K562 (cell line): ENCODE measurements around the gene MEIG1. TPM values are rescaled to one million over a fixed set of nuclear protein-coding genes. Genes with fewer than 3 reads are reported as not detected.

Experiments used
- ATAC-seq: fragments of 200-7000 bp; cut with Tn5 transposase; 3 replicates; pipeline ENCODE4 v1.9.1; 2020; ENCODE audit warnings: moderate library complexity
- BruUV-seq: library from RNA; stranded (reverse); fragments of 400-500 nt; replicated peaks from 2 replicates; lab custom pipeline; 2021; lab: Mats Ljungman, UMichigan
- CTCF ChIA-PET: fragments of 300-600 bp; formaldehyde crosslinking; extraction: SDS; loops from one replicate; lab custom pipeline; 2021; ENCODE audit warnings: low intra/inter-chr PET ratio; lab: Yijun Ruan, JAX
- POLR2A ChIA-PET: fragments of 300-600, 350-650 bp; sonication (Branson Sonifier 250); formaldehyde crosslinking; extraction: SDS; loops from one replicate; lab custom pipeline; 2021; ENCODE audit warnings: antibody characterized with exemption, inconsistent platforms; lab: Yijun Ruan, JAX
- DNase-seq, 4 experiments: peaks; one replicate each; pipeline versions ENCODE4 v3.0.0 to v3.0.0-alpha.2; 2011 to 2018; ENCODE audit warnings: low spot score in 3 of 4, mixed read lengths in 3 of 4; ENCODE audit errors: extremely low read depth in 1 of 4
- FAIRE-seq: peaks from 2 replicates; lab custom pipeline; 2011; peaks lifted over from hg19 to GRCh38; lab: Jason Lieb, UNC
- H2AFZ ChIP-seq: 2 replicates; pipeline ENCODE4 v1.6.0; 2011; ENCODE audit warnings: low read depth, low read length, control low read depth, inconsistent platforms
- H3K27ac ChIP-seq: fragments of 200-600 bp; 3 replicates; pipeline ENCODE4 v1.8.0; 2011; ENCODE audit warnings: low read depth, mild to moderate bottlenecking, control low read depth, inconsistent platforms, low read length, moderate library complexity, mixed read lengths; ENCODE audit errors: extremely low read depth
- H3K27me3 ChIP-seq, 2 experiments: fragments of 300-600 bp in 1 of 2; 2 replicates in 1 of 2; 3 replicates in 1 of 2; pipeline versions ENCODE4 v1.6.0 to v1.8.0; 2011; ENCODE audit warnings: inconsistent platforms in 2 of 2, low read length in 2 of 2, mild to moderate bottlenecking in 1 of 2, mixed read lengths in 1 of 2, moderate library complexity in 1 of 2; ENCODE audit not compliant: control insufficient read depth in 2 of 2, insufficient read depth in 2 of 2
- H3K36me3 ChIP-seq: fragments of 300-600 bp; 3 replicates; pipeline ENCODE4 v1.8.0; 2011; ENCODE audit warnings: mild to moderate bottlenecking, low read length, inconsistent platforms; ENCODE audit not compliant: control insufficient read depth, insufficient read depth
- H3K4me1 ChIP-seq, 2 experiments: fragments of 200-600 bp in 1 of 2; replicated peaks in 1 of 2; 2 replicates in 1 of 2; 3 replicates in 1 of 2; pipeline versions ENCODE4 v1.5.1 to v1.8.0; 2011; ENCODE audit warnings: inconsistent platforms in 2 of 2, low read length in 2 of 2, mild to moderate bottlenecking in 1 of 2, mixed read lengths in 1 of 2, moderate library complexity in 1 of 2; ENCODE audit not compliant: control insufficient read depth in 2 of 2, insufficient read depth in 2 of 2
- H3K4me2 ChIP-seq: 2 replicates; pipeline ENCODE4 v1.6.1; 2011; ENCODE audit warnings: low read length, control low read depth, inconsistent platforms, mixed read lengths; ENCODE audit not compliant: insufficient read depth
- H3K4me3 ChIP-seq: fragments of 200-600 bp; sonication (generic), shearing (Covaris generic); 2 replicates; pipeline ENCODE4 v1.5.1; 2016; ENCODE audit warnings: control low read depth, inconsistent platforms
- H3K79me2 ChIP-seq: fragments of 200-600 bp; 3 replicates; pipeline ENCODE4 v1.8.0; 2011; ENCODE audit warnings: low read length, inconsistent platforms; ENCODE audit not compliant: control insufficient read depth, insufficient read depth
- H3K9ac ChIP-seq, 2 experiments: 2 replicates each; pipeline versions ENCODE4 v1.6.0 to v1.6.1; 2011; ENCODE audit warnings: low read depth in 2 of 2, low read length in 2 of 2, control low read depth in 1 of 2, inconsistent platforms in 1 of 2, mild to moderate bottlenecking in 1 of 2, mixed read lengths in 1 of 2; ENCODE audit not compliant: insufficient read depth in 1 of 2
- H3K9me1 ChIP-seq: one replicate; pipeline ENCODE4 v1.6.0; 2011; ENCODE audit warnings: inconsistent platforms, mild to moderate bottlenecking, low read length, moderate library complexity; ENCODE audit not compliant: control insufficient read depth, insufficient read depth
- H3K9me3 ChIP-seq: replicated peaks from 2 replicates; pipeline ENCODE4 v1.5.1; 2011; ENCODE audit warnings: low read depth, low read length, inconsistent platforms; ENCODE audit not compliant: control insufficient read depth, insufficient read depth
- H4K20me1 ChIP-seq: replicated peaks from 2 replicates; pipeline ENCODE4 v1.6.1; 2011; ENCODE audit warnings: low read length, inconsistent platforms, mixed read lengths; ENCODE audit not compliant: control insufficient read depth, insufficient read depth
- CEBPB ChIP-seq: fragments of 450-650 bp; IDR thresholded peaks from 2 replicates; pipeline ENCODE4 v1.6.1; 2016; ENCODE audit warnings: missing genetic modification characterization, missing compliant biosample characterization
- CEBPG ChIP-seq, 3 experiments: fragments of 200-800 bp in 1 of 3; sonication (Bioruptor generic) in 1 of 3; sonication (generic) in 1 of 3; formaldehyde crosslinking in 1 of 3; IDR thresholded peaks in 2 of 3; conservative IDR thresholded peaks in 1 of 3; 2 replicates each; pipeline versions ENCODE4 v1.6.1 to v1.8.0; 2016 to 2022; ENCODE audit warnings: missing compliant biosample characterization in 2 of 3, missing genetic modification characterization in 2 of 3, mild to moderate bottlenecking in 1 of 3, missing genetic modification reagents in 1 of 3
- RBM25 ChIP-seq: fragments of 200-400 bp; formaldehyde crosslinking; IDR thresholded peaks from 2 replicates; pipeline ENCODE4 v1.6.1; 2018; ENCODE audit warnings: low read length, low read depth, moderate library complexity; ENCODE audit not compliant: severe bottlenecking
- SAP30 ChIP-seq: fragments of 200-600 bp; sonication (generic); IDR thresholded peaks from 2 replicates; pipeline ENCODE4 v1.6.1; 2012; ENCODE audit warnings: borderline replicate concordance, low read depth, mild to moderate bottlenecking, moderate library complexity, low read length, control low read depth, inconsistent platforms; ENCODE audit not compliant: insufficient read depth, poor library complexity, severe bottlenecking
- ZFP30 ChIP-seq: fragments of 250-450 bp; sonication (Bioruptor Pico); IDR thresholded peaks from 2 replicates; pipeline ENCODE4 v1.8.0; 2022; ENCODE audit warnings: moderate library complexity, mild to moderate bottlenecking, inconsistent platforms, borderline replicate concordance
- ZNF232 ChIP-seq: sonication (generic); formaldehyde crosslinking; IDR thresholded peaks from 2 replicates; pipeline ENCODE4 v1.8.0; 2022; ENCODE audit warnings: mild to moderate bottlenecking, missing genetic modification reagents
- WGBS: fragments of 100-300 bp; shearing (Covaris generic); methylation state at CpG from one replicate; pipeline ENCODE4 v1.1.6; 2016; ENCODE audit warnings: low coverage, mixed read lengths; ENCODE audit not compliant: insufficient coverage; ENCODE audit errors: missing lambda C conversion rate; 5-methylcytosine and 5-hydroxymethylcytosine counted together
- in situ Hi-C: fragments of 300-500 bp; cut with MboI; formaldehyde crosslinking; loops from 4 replicates; pipeline ENCODE4 v1.15.0; 2018; ENCODE audit warnings: inconsistent platforms, mixed read lengths
- intact Hi-C: fragments of 100-400 bp; cut with micrococcal nuclease; formaldehyde crosslinking; loops from 2 replicates; pipeline ENCODE4 v1.14.2; 2022
- polyA plus RNA-seq, 8 experiments: library from polyadenylated mRNA; depleted of rRNA in 4 of 8; stranded (reverse) in 5 of 8; unstranded in 3 of 8; fragments of >200 nt; fragmentation: Nextera tagmentation in 2 of 8; fragmentation: Illumina TruSeq in 1 of 8; extraction: Ambion mirVana in 2 of 8; extraction: Trizol in 1 of 8; gene quantifications; 2 replicates each; pipeline versions ENCODE4 v1.2.1 to v1.2.3, GENCODE V29; 2011 to 2014; ENCODE audit warnings: inconsistent platforms in 1 of 8, missing spikeins in 1 of 8
- total RNA-seq, 7 experiments: library from RNA; depleted of rRNA in 6 of 7; stranded (reverse); fragments of >200 nt in 6 of 7; fragmentation: Illumina TruSeq in 2 of 7; extraction: Trizol in 2 of 7; gene quantifications; 2 replicates each; pipeline versions ENCODE4 v1.2.1 to v1.2.3, GENCODE V29; 2011 to 2021; ENCODE audit warnings: low replicate concordance in 1 of 7

The MEIG1 gene
- total and polyA plus RNA-seq, 9 of the 15 experiments (the other 6 are each of a cell fraction or from before 2014, with no cell fraction given): 0.19 to 1.7 (median 0.54) TPM; not detected in 3

DNA sequence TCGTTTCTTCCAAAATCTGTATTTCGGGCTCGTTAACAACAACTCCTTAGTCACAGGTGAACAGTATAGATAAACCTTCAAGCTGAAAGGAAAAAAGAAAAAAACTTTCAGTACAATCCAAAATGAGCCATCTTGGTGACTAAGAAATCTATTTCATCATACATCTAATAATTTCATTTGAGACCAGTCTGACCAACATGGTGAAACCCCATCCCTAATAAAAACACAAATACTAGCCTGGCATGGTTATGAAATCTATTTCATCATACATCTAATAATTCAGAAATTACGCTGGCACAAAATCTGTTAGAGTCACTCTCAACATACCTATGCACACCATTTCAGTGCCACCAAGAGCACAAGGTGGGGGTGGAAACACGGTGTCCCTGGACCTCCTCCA, 14.1 kb upstream of the MEIG1 start:
- H3K27me3 ChIP-seq: no peaks in the 10 kb centered on the region
- ATAC-seq (no peak), FAIRE-seq (no peak), DNase-seq (no peak)
- intact Hi-C loops (no loop called here), in situ Hi-C loops (no loop called here)
- no peak overlapping the region for H2AFZ ChIP-seq
- no peak overlapping the region for H3K9ac ChIP-seq
- no TSS peak for BruUV-seq
- H3K9me1 ChIP-seq: no peaks in the 10 kb centered on the region
- H3K4me3 ChIP-seq: no peak overlapping the region
- POLR2A ChIA-PET: interaction anchor here (1.2 kb wide), 1 partner anchor 14 kb away, joined by 3 read pairs; the partner anchor contains the start of gene MEIG1
- no peaks in the 10 kb centered on the region; the same call in 1 of the 2 replicates for H3K9me3 ChIP-seq
- TF ChIP-seq SAP30: no peak
- peak; percentile 48; the same call in 1 of the 2 replicates for TF ChIP-seq CEBPB
- no peak for TF ChIP-seq ZFP30 (CRISPR knock-in tag)
- no peak for TF ChIP-seq CEBPG (CRISPR knock-in tag; IDR thresholded peaks at IDR 0.05)
- TF ChIP-seq CEBPG (tag; conservative IDR thresholded peaks at IDR 0.05 in 1 of 2, IDR thresholded peaks at IDR 0.05 in 1 of 2): peak; percentile 46 to 58; a peak in 3 of 4 replicates
- H3K79me2 ChIP-seq: peaks cover 8% of the 10 kb centered on the region; the same call in 1 of the 3 replicates
- no peaks in the 10 kb centered on the region for H3K4me1 ChIP-seq
- WGBS: 91% methylated on average over 5 of the region's 5 CpGs
- H3K27ac ChIP-seq: no peak overlapping the region
- no peaks in the 10 kb centered on the region for H4K20me1 ChIP-seq
- no peak overlapping the region for H3K4me2 ChIP-seq
- peaks cover 61% of the 10 kb centered on the region for H3K36me3 ChIP-seq
- CTCF ChIA-PET: no interaction called here

DNA sequence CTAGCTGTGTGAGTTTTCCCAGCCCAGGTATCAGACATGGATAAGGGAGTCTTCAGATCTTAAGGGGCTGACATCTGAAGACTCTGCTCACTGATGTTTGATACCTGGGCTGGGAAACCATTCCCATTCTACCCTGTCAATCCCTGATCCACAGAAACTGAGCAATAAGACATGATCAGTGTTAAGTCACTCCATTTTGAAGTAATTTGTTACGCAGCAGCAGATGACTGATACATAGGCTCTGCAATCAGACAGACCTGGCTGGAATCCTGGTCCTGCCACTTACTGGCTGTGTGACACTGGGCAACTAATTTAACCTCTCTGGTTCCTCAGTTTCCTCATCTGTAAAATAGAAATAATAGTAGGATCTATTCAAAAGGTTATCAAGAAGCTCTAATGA, 11.9 kb upstream of the MEIG1 start:
- H3K4me2 ChIP-seq: no peak overlapping the region
- H3K79me2 ChIP-seq: peaks cover 28% of the 10 kb centered on the region
- H3K4me1 ChIP-seq: peaks cover 0 to 9% of the 10 kb centered on the region in 2 experiments; a peak in 2 of 5 replicates
- H2AFZ ChIP-seq: no peak overlapping the region
- H3K27ac ChIP-seq: no peak overlapping the region
- no peaks in the 10 kb centered on the region for H3K27me3 ChIP-seq
- no peaks in the 10 kb centered on the region for H3K9me1 ChIP-seq
- ATAC-seq: no peak
- BruUV-seq: no TSS peak
- WGBS: 100% methylated on average over 1 of the region's 1 CpG
- intact Hi-C loops (no loop called here), in situ Hi-C loops (no loop called here)
- ChIA-PET CTCF (no interaction called here), POLR2A (no interaction called here)
- FAIRE-seq: no peak
- H3K9ac ChIP-seq: no peak overlapping the region
- peaks cover 71% of the 10 kb centered on the region for H3K36me3 ChIP-seq
- no peaks in the 10 kb centered on the region; the same call in 1 of the 2 replicates for H3K9me3 ChIP-seq
- no peak overlapping the region for H3K4me3 ChIP-seq
- peak; percentile 61 for TF ChIP-seq RBM25
- TF ChIP-seq ZNF232 (CRISPR knock-in tag): no peak
- 0 out of 2 replicates have a peak, but pooled peaks cover 3% of the 10 kb centered on the region for H4K20me1 ChIP-seq
- no peak for DNase-seq
